DND-41 (cell line): Measurements from ENCODE around the gene ACSM6.

Source experiments
- CTCF ChIP-seq: IDR thresholded peaks from 2 replicates; pipeline ENCODE4 v1.5.1; 2012; ENCODE audit warnings: borderline replicate concordance, low read length, moderate library complexity, mild to moderate bottlenecking; ENCODE audit not compliant: poor library complexity, severe bottlenecking; ENCODE audit errors: extremely low read depth
- EZH2 ChIP-seq: IDR thresholded peaks from 3 replicates; pipeline ENCODE4 v1.6.1; 2012; ENCODE audit warnings: borderline replicate concordance, low read depth, mild to moderate bottlenecking, moderate library complexity, low read length, inconsistent platforms; ENCODE audit not compliant: severe bottlenecking

GRCh38 chr10:95170790-95171189, 23.2 kb upstream of the ACSM6 start:
- TF ChIP-seq CTCF (no peak), EZH2 (no peak)
